Measurements from ENCODE around the gene CENPVL2.
A peak's percentile ranks its signal among the peaks of the same experiment; 100 is the strongest.
"Not testable (repeated sequence)": the region's sequence is repeated elsewhere in the genome, so short reads cannot be mapped to it uniquely, and the experiment has no call there.

The CENPVL2 gene

DNA sequence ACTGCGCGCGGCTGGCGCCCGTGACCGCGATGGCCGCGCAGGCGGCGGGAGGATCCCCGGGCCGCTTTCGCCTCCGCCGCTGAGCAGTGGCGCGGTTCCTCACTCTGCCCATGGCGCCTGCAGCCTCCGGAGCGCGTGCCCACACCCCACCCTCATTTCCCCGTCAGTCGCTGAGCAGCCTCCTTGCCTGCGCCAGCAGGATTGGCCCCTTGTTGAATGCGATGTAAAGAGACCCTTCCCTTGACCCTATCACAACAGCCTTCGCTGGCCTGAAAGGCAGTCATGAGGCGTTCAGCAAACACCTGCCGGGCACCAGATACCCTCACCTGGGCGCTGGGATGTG lies at the start of gene CENPVL2:
Gene CENPVL2 (minus strand): TSS at position 112 of the 343 bp plus-strand sequence. CDS start 0 bp downstream, at position 112.
- DNase-seq = not testable (repeated sequence)

GRCh38 chrX:51728202-51728601 lies 45.6 kb upstream of the CENPVL2 start:
- no peak for DNase-seq
- TF ChIP-seq POLR2A (IDR thresholded peaks at IDR 0.05; ENCODE audit: low read length) (no peak), GATA1 (IDR thresholded peaks at IDR 0.05; ENCODE audit: low read depth, low read length) (no peak)

DNA sequence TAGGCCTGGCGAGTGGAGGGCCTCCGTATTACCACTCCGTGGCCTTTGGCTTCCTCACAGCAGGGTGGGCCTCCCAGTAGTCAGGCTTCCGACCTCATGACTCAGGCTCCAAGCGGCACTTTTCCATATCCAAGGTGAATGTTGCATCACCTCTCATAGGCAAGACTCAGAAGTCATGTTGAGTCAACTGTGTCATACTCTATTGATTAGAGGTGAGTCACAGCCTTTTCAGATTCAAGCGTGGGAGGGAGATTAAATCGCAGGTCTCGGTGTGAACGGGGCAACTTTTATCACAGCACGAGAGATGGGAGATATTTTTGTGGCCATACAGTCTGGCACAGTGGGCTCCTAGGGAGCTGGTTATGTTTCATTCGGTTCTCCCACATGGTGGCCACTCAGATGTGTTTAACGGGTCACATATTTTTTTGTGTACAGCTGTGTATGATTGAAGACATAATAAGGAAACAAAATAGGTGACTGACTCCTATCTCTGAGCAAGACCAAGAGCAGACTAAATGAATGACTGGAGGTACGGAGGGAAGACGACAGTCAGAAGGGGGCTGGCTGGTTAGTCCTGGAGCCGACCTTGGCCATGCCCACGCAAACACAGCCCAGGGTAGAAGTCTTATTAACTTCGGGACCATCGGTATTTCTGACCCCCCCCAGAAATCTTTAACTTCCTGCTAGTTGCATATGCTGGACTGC lies 30.5 kb upstream of the CENPVL2 start:
- DNase-seq = not testable (repeated sequence)

- not testable (repeated sequence) for DNase-seq
Observed at GRCh38 chrX:51710277-51711164, 27.9 kb upstream of the CENPVL2 start, which contains the start of gene CENPVL1. Gene CENPVL1, plus strand, starts transcription at chrX:51710512. Its CDS starts 0 bp downstream, at chrX:51710512.

DNA sequence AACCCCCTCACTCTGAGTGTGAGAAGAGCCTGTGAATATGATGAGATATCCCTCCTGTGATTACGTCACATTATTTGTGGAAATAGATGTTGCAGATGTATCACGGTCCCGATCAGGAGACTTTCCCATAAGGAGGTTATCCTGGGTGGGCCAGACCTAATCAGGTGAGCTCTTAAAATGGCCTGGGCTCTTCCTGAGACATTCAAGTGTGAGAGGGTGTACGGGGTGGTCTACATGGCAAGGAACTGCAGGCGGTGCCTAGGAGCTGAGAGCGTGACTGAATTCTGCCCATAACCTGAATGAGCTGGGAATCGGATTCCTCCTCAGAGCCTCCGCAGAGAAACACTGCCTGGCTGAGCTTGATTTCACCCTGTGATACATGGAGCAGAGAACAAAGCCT lies 14.8 kb upstream of the CENPVL2 start:
- DNase-seq = no peak
- TF ChIP-seq POLR2A (IDR thresholded peaks at IDR 0.05; ENCODE audit: low read length) (no peak), GATA1 (IDR thresholded peaks at IDR 0.05; ENCODE audit: low read depth, low read length) (no peak)

DNA sequence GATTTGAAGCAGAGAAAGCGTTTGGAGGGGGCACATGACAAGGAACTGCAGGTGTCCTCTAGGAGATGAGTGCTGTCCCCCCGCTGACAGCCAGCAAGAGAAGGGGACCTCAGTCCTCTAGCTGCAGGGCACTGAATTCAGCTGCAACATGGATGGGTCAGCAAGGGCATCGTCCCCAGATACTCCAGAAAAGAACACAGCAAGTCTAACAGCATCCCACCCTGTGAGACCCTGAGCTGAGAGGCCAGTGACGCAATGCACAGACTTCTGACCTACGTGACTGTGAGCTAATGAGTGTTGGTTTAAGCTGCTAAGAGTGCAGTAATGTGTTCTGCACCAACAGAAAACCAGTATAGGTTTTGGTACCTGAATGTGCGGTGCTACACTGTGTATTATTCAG lies 11.6 kb upstream of the CENPVL2 start:
- TF ChIP-seq POLR2A (IDR thresholded peaks at IDR 0.05; ENCODE audit: low read length) = no peak
- no peak for TF ChIP-seq GATA1 (IDR thresholded peaks at IDR 0.05; ENCODE audit: low read depth, low read length)
- DNase-seq = no peak

DNA sequence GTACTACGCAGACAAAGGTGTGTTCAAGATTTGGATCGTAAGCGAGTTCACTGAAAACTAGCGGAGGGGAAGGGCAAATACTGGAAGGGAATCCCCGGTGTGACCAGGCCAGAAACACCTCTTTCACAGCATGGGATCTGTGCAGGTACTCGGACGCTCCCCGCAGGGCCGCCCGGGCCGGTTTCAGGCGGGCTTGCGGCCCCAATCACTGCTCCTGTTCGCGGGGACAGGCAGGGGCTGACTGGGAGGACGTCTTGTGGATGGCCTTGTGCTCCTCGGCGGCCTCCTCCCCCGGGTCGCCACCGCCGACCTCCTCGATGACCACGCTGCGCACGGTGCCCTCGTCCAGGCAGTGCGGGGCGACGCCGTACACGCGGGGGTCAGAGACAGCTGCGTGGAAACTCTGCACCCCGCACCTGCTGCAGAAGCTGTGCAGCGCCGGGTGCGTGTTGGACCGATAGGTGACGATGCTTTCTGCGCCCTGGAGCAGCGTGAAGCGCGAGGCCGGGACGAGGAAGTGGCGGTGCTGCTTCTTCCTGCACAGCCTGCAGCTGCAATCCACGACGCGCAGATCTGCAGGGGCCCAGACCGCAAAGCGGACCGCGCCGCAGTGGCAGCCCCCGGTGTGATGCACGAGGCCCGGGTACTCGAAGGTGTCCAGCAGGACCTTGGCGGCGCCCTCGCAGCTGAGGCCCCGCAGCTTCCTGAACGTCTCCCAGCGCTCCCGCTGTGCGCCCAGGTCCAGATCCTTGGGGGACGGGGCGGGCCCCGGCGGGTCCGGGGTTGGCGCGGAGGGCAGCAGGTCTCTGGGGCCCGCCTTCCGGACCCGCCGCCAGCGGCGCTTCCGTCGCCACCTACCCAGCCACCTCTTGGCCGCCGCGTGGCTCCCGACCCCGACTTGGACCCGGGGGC lies 567 bp downstream of the CENPVL2 start:
- DNase-seq = not testable (repeated sequence)

DNA sequence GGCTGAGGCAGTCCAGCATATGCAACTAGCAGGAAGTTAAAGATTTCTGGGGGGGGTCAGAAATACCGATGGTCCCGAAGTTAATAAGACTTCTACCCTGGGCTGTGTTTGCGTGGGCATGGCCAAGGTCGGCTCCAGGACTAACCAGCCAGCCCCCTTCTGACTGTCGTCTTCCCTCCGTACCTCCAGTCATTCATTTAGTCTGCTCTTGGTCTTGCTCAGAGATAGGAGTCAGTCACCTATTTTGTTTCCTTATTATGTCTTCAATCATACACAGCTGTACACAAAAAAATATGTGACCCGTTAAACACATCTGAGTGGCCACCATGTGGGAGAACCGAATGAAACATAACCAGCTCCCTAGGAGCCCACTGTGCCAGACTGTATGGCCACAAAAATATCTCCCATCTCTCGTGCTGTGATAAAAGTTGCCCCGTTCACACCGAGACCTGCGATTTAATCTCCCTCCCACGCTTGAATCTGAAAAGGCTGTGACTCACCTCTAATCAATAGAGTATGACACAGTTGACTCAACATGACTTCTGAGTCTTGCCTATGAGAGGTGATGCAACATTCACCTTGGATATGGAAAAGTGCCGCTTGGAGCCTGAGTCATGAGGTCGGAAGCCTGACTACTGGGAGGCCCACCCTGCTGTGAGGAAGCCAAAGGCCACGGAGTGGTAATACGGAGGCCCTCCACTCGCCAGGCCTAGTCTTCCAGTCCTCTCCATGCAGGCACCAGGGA lies 2.8 kb downstream of the CENPVL2 start:
- not testable (repeated sequence) for DNase-seq

DNA sequence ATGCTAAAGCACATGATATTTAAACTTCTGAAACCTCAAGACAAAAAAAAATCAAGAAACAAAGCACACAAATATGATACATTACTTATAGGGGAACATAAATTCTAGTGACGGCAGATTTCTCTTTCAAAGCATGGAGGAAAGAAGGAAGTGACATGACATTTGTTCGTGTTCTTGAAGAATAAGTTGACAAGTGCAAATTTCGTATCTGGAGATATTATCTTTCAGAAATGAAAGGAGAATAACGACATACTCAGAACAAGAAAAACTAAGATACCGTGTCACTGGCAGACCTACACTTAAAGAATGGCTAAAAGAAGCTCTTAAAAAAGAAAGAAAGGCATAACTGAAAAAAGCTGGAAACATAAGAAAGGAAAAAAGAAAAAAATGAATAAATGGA lies 16.6 kb downstream of the CENPVL2 start:
- TF ChIP-seq GATA1 (IDR thresholded peaks at IDR 0.05; ENCODE audit: low read depth, low read length) (no peak), POLR2A (IDR thresholded peaks at IDR 0.05; ENCODE audit: low read length) (no peak)
- no peak for DNase-seq

DNA sequence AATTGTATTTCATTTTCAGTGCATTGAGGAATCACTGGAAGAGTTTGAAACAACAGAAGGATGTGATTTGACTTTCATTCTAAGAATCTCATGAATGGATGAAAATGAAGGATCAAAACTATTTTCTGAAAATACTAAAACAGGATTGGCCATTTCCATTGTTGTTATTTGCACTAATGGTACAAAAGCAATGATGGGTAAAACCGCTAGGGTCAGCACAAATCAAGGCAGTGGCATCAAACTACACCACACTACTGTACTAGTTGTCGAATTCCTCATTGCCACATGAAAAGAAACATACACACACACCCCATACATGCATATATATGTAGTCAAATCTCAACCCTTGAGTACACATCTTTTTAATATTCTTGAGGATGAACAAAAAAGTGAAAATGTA lies 39.3 kb downstream of the CENPVL2 start:
- no peak for TF ChIP-seq GATA1 (IDR thresholded peaks at IDR 0.05; ENCODE audit: low read depth, low read length)
- no peak for TF ChIP-seq POLR2A (IDR thresholded peaks at IDR 0.05; ENCODE audit: low read length)
- DNase-seq = no peak

DNA sequence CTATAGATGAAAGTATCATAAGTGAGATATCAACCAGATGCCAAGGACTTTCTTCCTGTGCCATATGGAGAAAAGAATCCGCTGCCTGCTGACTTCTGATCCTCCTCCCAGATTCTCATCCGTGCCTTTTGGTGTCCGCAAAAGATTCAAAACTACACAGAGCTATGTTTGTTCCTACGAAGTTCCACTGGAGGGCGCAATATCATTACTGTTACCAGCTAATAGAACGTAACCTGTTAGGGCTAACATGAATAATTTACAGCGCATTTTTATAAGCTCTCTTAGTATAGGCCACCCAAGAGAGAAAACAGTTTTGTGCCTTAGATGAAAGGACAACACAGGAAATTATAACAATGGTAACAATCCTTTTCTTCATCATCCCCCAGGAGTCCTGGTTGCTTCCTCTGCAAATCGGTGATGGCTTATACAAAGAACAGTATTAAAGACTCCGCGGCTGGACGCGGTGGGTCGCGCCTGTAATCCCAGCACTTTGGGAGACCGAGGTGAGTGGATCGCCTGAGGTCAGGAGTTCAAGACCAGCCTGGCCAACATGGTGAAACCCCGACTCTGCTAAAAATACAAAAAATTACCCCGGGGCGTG lies 41.1 kb downstream of the CENPVL2 start:
- peak; percentile 17 to 48 for DNase-seq
- TF ChIP-seq GATA1 (IDR thresholded peaks at IDR 0.05; ENCODE audit: low read depth, low read length) (no peak), POLR2A (IDR thresholded peaks at IDR 0.05; ENCODE audit: low read length) (no peak)

DNA sequence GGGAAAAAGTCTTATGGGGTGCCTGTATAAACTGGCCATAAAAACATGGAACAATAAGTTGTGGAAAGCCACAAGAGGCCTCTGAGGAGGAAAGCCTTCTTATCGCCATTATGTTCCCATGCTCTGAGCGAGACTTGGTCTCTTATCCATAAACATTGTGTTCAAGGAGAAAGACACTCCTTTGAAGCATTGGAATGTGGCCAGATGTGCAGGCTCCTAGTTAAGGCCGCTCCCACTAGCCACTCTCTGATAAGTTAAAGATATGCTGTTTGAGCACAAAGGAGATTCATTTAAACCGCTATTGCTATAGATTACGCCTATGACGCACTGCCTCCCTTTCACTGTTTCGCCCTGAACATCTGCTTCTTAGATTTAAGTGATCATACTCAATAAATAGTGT lies 46.1 kb downstream of the CENPVL2 start:
- DNase-seq = not testable (repeated sequence)

Measured in erythroblast (primary cell).